HG03521 (cell line): Measurements from ENCODE around the gene CEBPA.
"Not testable (repeated sequence)": the region's sequence is repeated elsewhere in the genome, so short reads cannot be mapped to it uniquely, and the experiment has no call there.

Experiments
- ATAC-seq: cut with Tn5 transposase; IDR thresholded peaks from one replicate; pipeline ENCODE4 v1.9.1; 2021; ENCODE audit warnings: mild to moderate bottlenecking, moderate library complexity; ENCODE audit not compliant: unreplicated experiment

The CEBPA gene

DNA sequence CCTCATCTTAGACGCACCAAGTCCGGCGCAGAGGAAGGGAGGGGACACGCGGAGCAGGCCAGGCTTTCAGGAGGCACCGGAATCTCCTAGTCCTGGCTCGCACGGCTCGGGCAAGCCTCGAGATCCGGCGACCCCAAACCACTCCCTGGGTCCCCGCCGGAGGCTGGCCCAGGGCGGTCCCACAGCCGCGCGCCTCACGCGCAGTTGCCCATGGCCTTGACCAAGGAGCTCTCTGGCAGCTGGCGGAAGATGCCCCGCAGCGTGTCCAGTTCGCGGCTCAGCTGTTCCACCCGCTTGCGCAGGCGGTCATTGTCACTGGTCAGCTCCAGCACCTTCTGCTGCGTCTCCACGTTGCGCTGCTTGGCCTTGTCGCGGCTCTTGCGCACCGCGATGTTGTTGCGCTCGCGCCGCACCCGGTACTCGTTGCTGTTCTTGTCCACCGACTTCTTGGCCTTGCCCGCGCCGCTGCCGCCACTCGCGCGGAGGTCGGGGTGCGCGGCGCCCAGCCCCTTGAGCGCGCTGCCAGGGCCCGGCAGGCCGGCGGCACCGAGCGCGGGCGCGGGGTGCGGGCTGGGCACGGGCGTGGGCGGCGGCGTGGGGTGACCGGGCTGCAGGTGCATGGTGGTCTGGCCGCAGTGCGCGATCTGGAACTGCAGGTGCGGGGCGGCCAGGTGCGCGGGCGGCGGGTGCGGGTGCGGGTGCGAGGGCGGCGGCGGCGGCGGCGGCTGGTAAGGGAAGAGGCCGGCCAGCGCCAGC is 1.0 kb downstream of the CEBPA start:
- no peak for ATAC-seq

GRCh38 chr19:33300894-33301143 is 1.5 kb downstream of the CEBPA start:
- ATAC-seq: no peak

DNA sequence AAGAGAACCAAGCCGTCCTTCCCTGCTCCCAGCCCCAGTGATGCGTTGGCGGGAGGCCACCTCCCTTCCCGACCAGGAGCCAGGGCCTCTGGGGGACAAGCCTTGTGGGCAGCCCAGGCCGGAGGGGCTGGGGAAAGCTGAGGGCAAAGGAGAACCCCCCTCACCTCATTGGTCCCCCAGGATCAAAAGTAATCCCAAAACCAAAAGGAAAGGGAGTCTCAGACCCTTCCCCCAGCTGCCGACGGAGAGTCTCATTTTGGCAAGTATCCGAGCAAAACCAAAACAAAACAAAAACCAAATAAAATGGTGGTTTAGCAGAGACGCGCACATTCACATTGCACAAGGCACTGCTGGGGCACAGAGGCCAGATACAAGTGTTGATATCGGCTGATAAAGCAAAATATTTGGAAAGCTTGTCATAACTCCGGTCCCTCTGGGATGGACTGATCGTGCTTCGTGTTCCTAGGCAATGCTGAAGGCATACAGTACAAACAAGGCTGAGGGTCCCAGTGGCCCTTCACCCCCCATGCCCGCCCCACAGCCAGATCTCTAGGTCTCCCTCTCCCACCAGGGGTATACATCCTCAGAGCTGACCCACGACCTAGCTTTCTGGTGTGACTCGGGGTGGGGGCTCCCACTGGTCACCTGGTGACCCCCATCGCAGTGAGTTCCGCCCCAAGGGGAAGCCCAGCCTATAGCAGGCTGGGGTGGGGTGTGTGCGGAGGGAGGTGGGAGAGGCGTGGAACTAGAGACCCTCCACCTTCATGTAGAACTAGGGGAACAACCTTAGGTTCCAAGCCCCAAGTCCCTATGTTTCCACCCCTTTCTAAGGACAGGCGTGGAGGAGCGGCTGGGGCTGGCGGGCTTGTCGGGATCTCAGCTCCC is 2.1 kb downstream of the CEBPA start:
- ATAC-seq: no peak

- no peak for ATAC-seq
Observed at GRCh38 chr19:33299051-33299688, 3.2 kb downstream of the CEBPA start.

- ATAC-seq: no peak
Observed at GRCh38 chr19:33298146-33298911, 4.0 kb downstream of the CEBPA start.

- no peak for ATAC-seq
Observed at GRCh38 chr19:33297401-33298145, 4.8 kb downstream of the CEBPA start.

GRCh38 chr19:33296488-33296971 is 5.8 kb downstream of the CEBPA start:
- no peak for ATAC-seq

- no peak for ATAC-seq
Observed at GRCh38 chr19:33295621-33296487, 6.5 kb downstream of the CEBPA start.

- ATAC-seq: not testable (repeated sequence)
Observed at GRCh38 chr19:33295046-33295445, 7.3 kb downstream of the CEBPA start.

GRCh38 chr19:33294058-33294798 is 8.1 kb downstream of the CEBPA start:
- no peak for ATAC-seq

DNA sequence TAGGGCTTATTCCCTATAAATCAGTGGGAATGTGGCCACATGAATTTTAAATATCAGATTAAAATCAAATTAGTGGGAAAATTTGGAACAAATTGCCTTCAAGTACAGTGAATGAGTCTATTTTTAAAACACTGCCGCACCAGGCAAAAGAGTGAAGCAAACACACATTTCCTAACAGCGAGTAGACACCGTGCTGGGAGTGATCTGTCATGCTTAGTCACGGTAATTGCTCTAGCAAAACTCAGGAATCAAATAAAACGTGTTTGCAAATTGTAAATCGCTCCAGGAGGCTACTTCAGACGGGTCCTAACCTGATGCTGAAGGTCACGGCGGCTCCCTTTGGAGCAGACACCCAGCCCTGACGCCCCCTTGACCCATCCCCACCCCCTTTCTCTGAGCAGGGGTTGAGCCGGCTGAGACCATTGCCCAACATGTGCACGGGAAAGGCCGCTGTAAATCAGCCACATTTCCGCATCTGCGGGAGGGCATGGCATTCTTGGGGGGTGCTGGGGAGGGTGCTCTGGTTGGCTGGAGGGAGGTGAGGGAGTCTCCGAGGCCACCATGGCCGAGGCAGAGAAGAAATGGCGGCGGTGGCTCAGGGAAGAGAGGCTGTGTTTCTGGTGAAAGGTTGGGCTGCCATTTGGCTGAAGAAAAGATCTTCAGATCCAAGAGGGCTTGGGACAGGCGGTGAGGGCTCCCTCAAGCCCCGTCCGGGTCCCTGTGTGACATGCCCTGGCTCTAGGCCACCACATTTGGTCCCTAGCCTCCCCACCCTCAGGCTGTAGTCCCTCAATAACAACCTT is 8.9 kb downstream of the CEBPA start:
- no peak for ATAC-seq

DNA sequence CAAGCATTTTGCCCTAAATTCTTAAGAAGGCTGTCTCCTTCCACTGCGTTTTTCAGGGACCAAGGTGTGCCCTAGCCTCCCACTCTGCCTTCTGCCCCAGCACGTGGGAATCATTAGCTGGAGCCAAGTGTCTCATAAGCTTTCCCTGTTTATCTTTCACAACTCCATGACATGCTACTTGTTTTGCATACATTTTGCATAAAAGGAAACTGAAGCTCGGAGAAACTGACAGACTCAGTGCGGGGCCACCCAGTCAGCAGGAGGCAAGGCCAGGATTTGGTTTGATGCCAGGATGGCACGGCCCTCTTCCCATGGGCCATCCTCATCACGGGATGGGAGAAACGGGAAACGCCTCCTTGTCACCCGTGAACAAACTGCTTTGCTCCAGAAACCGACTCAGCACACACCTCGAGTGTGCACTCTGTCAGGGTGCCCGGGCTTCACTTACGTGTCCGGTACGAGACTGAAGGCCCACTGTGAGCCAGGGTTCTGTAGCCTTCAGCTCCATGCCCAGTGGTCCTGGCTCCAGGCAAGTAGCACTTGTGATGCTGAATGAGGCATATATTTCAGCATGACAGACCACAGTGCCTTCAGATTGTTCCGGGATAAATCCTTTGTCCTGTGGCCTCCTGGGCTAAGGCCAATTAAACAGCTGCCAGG is 9.6 kb downstream of the CEBPA start:
- no peak for ATAC-seq

DNA sequence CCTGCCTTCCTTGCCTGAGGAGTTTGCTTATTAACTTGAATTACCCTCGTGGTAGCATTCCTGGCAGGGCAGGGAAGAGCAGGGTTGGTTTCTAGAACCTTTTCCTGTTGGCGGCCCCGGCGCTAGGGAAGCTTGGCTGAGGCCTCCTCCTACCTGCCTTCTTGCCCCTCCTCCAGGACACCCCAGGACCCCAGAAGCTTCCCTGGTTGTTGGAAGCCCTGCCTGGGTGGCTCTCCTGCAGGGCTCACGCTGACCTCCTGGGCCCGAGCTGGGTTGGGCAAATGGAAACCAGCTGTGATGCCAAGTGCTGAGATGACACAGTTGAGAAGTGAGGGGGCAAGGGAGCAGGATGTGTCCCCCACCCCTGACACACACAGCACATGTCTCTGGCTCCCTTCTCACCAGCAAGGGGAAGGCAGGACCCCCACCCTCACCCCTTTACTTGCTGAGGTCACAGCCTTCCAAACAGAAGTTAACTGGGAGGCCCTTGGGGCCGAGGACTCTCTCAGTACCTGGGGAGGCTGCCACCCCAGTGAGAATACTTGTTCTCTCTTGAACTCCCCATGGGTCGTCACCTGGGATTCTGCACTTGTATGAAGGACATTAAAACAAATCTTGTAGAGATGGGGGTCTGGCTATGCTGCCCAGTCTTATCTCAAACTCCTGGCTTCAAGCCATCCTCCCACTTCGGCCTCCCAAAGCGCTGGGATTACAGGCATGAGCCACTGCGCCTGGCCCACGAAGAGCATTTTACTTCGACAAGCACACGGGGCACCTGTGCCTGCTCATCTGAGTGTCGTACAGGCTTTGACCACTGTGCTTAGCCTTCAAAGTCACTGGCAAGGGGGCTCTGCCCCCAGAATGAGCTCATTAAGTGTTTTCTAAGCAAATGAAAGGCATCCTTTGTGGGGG is 10.5 kb downstream of the CEBPA start:
- ATAC-seq: no peak

DNA sequence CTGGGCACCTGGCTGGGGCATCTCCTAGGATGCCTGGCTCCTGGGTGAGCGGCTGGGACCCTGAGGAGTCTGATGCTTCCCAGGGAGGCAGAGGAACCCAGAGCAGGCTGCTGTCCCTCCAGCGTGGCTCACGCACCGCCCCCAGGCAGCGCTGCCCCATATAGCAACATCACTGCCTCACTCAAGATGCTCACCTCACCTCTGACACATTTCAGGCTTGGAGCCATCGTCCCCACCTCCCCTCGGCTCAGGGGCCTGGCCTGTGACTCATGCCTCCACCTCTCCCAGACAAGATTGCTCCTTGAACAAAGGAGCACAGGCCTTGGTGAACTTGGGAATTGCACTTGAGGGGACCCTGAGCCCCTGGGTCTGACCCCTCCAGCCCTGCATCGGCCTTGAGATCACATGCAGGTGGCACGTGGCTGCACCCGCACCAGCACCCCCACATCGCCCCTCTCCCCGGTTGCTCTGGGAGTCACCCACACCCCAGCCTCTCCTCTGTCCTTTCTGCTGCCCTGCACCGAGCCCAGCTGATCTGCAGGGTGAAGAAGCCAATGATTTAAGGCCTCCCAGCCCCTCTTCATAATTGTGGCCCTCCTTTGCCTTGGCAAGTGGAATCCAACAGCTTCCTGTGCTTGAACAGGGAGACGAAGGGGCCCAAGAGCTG is 11.2 kb downstream of the CEBPA start:
- no peak for ATAC-seq

DNA sequence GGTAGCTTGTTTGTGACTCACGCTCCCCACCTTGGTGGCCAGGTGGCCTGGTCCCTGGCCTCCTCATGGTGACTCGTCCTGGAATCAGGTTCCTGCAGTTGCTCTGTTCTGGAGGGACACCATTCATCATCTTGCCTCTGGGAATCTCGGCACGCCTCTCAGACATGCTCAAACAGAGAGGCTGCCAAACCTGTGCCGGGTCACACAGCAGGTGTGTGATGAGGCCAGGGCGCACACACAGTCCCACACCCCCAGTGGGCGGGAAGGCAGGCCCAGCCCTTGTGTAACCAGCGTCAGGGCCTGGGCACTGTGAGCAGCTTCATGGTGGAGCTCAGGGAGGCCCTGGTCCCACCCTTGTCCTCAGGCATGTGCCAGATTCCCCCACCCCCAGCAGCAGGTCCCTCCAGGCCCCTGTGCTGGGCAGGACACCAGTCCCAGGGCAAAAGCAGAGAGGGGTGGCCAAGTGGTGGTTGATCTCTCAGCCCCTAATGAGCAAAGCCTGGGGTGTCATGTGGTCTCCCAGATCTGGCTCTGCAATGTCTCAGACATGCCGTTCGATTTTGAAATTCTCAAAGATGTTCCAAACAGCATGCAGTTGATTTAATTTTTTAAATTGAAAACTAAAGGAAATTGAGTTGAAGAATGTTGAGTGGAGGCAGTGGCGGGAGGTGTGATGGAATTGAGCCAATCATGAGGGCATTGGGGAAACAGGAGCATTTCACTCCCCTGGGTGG is 12.1 kb downstream of the CEBPA start:
- no peak for ATAC-seq
